ENCODE results near the gene ANKUB1.
"Not testable (repeated sequence)": the region's sequence is repeated elsewhere in the genome, so short reads cannot be mapped to it uniquely, and the experiment has no call there.

Gene ANKUB1, protein sequence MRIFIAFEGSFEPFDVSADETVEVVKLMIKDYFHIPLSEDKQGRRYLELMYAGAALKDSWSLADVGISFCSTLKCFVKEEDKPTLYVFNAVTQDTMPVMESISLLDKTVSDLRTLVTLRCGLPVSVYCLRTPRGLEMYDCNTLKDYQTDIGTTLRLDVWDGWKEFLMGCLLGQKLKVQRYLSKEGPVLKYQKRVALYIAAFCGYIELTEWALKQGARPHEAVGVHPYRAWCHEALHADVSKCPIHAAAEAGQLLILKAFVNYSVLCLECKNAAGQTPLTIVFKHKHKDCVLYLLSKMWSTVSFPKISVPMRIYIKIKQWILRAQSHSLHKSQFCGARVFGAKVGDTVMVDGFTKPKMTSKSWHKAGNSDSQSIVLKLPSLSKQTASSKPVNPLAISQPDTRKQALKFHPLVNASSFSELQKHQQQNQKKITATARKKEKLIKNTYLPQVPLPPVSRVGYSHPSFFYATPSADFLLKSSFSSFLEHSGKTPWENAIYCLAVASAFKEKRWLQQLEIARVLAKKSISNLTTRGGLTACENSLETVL

DNA sequence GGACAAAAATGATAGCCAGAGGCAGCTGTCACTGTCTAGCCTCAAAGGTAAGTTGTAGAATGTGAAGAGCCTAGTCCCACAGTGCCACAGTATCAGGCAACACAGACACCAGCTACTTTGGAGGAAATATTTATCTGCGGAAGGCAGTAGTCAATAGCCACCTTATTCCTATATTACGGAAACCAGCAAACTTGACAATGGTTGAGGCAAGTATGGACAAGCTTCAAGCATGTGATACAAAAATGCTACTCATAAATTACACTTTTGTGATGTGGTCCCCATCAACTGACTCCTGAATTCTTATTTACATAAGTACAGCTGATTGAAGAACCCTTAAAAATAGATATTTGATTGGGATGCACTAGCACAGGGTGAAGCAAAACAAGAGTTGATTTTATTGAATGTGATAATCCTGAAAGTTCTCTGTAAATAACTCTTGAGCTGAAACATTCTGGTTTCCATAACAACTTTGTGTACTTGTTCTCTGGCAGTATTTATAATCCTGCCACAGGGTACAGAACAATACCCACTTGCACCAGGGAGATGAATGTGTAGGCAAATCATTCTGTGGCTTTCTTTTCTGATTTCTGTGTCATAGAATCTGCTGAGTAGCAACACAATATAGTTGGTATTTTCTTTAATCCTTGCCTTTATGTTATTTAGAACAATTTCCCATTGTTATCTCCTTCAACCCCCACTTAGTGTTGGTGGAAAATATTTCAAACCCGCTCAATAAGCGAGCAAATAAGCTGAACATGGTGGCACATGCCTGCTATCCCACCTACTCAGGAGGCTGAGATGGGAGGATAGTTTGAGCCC lies at the start of gene ANKUB1:
TSS of gene ANKUB1 (minus strand) at position 103 of the 819 bp plus-strand sequence. CDS start 188 bp downstream, outside the sequence.
- Histone ChIP-seq H3K9me3 (ENCODE audit: low read length) (no peaks in the 10 kb centered on the region), H3K36me3 (ENCODE audit: insufficient read depth, low read length) (no peaks in the 10 kb centered on the region), H3K4me1 (ENCODE audit: insufficient read depth, low read length) (peaks cover 6% of the 10 kb centered on the region), H2AFZ (ENCODE audit: low read depth, low read length) (no peak within 1 kb of the TSS), H3K4me3 (ENCODE audit: low read length) (no peak within 1 kb of the TSS), H3K27me3 (ENCODE audit: insufficient read depth, low read length) (no peaks in the 10 kb centered on the region)

DNA sequence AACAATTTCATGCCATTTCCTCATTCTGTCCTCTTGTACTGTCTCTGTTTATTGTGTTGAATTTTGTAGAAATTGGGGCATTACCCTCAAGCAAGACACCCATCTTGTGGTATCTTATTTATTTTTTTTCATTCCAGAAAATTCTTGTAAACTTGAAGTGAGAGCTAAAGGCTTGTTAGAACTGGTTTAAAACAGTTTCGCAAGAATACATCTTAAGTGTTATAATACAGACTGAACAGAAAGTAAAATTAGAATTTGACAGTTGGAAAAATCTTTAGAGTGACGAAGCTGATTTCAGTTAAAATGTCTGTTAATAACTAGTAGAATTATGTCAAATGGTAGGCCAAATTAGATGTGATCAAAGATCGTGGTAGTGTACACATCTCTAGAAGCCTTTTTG lies 47.5 kb upstream of the ANKUB1 start:
- Histone ChIP-seq H3K4me3 (ENCODE audit: low read length) (no peak overlapping the region), H2AFZ (ENCODE audit: low read depth, low read length) (no peak overlapping the region), H3K27me3 (ENCODE audit: insufficient read depth, low read length) (no peaks in the 10 kb centered on the region), H3K4me1 (ENCODE audit: insufficient read depth, low read length) (no peaks in the 10 kb centered on the region), H3K36me3 (ENCODE audit: insufficient read depth, low read length) (no peaks in the 10 kb centered on the region), H3K9me3 (ENCODE audit: low read length) (peaks cover 8% of the 10 kb centered on the region)

DNA sequence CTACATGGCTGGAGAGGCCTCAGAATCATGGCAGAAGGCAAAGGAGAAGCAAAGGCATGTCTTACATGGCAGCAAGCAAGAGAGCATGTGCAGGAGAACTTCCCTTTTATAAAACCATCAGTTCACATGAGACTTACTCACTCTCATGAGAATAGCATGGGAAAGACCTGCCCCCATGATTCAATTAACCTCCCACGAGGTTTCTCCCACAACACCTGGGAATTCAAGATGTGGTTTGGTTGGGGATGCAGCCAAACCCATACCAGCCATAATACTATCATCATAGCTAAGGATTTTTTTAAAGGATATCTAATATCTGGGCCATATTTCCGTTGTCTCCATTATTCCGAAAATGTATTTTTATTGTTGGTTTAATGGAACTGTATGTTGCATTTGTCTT lies 47.1 kb upstream of the ANKUB1 start:
- H3K4me1 ChIP-seq (ENCODE audit: insufficient read depth, low read length); H3K27me3 ChIP-seq (ENCODE audit: insufficient read depth, low read length); H3K36me3 ChIP-seq (ENCODE audit: insufficient read depth, low read length); H3K4me3 ChIP-seq (ENCODE audit: low read length); H2AFZ ChIP-seq (ENCODE audit: low read depth, low read length); H3K9me3 ChIP-seq (ENCODE audit: low read length): not testable (repeated sequence)

DNA sequence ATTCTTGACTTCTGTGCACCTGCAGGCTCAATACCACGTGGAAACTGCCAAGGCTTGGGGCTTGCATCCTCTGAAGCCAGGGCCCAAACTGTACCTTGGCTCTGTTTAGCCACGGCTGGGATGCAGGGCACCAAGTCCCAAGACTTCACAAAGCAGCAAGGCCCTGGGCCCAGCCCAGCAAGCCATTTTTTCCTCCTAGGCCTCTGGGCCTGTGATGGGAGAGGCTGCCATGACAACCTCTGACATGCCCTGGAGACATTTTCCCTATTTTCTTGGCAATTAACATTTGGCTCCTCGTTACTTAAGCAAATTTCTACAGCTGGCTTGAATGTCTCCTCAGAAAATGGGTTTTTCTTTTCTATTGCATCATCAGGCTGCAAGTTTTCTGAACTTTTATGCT lies 46.1 kb upstream of the ANKUB1 start:
- not testable (repeated sequence) for H3K36me3 ChIP-seq (ENCODE audit: insufficient read depth, low read length); H3K27me3 ChIP-seq (ENCODE audit: insufficient read depth, low read length); H3K4me3 ChIP-seq (ENCODE audit: low read length); H3K4me1 ChIP-seq (ENCODE audit: insufficient read depth, low read length); H2AFZ ChIP-seq (ENCODE audit: low read depth, low read length)
- H3K9me3 ChIP-seq (ENCODE audit: low read length): peaks cover 11% of the 10 kb centered on the region

DNA sequence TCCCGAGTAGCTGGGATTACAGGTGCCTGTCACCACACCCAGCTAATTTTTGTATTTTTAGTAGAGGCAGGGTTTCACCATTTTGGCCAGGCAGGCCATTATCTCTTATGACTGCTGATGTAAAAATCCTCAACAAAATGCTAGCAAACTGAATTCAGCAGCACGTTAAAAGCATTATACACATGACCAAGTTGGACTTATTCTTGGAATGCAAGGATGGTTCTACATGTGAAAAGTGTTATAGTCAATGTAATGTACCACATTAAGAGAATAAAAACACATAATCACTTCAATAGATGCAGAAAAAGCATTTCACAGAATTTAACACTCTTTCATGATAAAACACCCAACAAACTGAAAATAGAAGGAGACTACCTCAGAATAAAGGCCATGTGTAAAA lies 40.9 kb upstream of the ANKUB1 start:
- Histone ChIP-seq H2AFZ (ENCODE audit: low read depth, low read length) (no peak overlapping the region), H3K4me1 (ENCODE audit: insufficient read depth, low read length) (no peaks in the 10 kb centered on the region), H3K4me3 (ENCODE audit: low read length) (no peak overlapping the region), H3K27me3 (ENCODE audit: insufficient read depth, low read length) (no peaks in the 10 kb centered on the region), H3K36me3 (ENCODE audit: insufficient read depth, low read length) (no peaks in the 10 kb centered on the region), H3K9me3 (ENCODE audit: low read length) (peaks cover 19% of the 10 kb centered on the region)

DNA sequence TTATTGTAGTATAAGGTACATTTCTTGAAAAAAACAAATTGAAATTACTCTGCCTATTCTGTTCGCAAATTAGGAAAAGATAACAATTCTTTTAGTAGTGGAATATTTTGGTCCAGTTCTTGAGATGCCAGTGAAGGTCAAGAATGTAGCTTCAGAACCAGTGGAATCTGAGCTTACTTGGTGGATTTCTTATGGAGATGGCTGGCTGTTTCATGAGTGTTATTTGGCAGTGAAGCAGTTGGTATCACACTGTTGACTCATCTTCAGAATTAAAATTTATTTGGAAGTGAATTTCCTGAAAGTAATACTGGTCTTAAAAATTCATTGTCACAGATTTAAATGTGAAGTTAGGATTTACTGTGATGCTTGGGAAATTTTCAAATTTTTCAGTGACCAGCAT lies 39.7 kb upstream of the ANKUB1 start:
- Histone ChIP-seq H2AFZ (ENCODE audit: low read depth, low read length) (no peak overlapping the region), H3K4me1 (ENCODE audit: insufficient read depth, low read length) (no peaks in the 10 kb centered on the region), H3K27me3 (ENCODE audit: insufficient read depth, low read length) (no peaks in the 10 kb centered on the region), H3K36me3 (ENCODE audit: insufficient read depth, low read length) (no peaks in the 10 kb centered on the region), H3K4me3 (ENCODE audit: low read length) (no peak overlapping the region), H3K9me3 (ENCODE audit: low read length) (peaks cover 13% of the 10 kb centered on the region)

DNA sequence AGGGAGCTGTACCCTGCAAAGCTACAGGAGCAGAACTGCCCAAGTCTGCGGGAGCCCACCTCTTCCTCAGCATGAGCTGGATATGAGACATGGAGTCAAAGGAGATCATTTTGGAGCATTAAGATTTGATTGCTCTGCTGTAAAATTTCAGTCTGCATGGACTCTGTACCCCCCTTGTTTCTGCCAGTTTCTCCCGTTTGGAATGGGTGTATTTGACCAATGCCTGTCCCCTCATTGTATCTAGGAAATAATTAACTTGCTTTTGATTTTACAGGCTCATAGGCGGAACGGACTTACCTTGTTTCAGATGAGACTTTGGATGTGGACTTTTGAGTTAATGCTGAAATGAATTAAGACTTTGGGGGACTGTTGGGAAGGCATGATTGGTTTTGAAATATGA lies 39.0 kb upstream of the ANKUB1 start:
- Histone ChIP-seq H3K36me3 (ENCODE audit: insufficient read depth, low read length) (no peaks in the 10 kb centered on the region), H2AFZ (ENCODE audit: low read depth, low read length) (no peak overlapping the region), H3K4me3 (ENCODE audit: low read length) (no peak overlapping the region), H3K9me3 (ENCODE audit: low read length) (peaks cover 13% of the 10 kb centered on the region), H3K27me3 (ENCODE audit: insufficient read depth, low read length) (no peaks in the 10 kb centered on the region), H3K4me1 (ENCODE audit: insufficient read depth, low read length) (no peaks in the 10 kb centered on the region)

DNA sequence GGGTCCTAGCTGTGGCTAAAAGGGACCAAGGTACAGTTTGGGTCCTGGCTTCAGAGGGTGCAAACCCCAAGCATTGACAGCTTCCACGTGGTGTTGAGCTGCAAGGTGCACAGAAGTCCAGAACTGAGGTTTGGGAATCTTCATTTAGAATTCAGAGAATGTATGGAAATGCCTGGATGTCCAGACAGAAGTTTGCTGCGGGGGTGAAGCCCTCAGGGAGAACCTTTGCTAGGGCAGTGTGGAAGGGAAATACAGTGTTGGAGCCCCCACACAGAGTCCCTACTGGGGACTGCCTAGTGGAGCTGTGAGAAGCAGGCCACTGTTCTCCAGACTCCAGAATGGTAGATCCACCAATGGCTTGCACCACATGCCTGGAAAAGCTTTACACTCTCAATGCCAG lies 38.5 kb upstream of the ANKUB1 start:
- H3K4me3 ChIP-seq (ENCODE audit: low read length): no peak overlapping the region
- H3K9me3 ChIP-seq (ENCODE audit: low read length): peaks cover 13% of the 10 kb centered on the region

DNA sequence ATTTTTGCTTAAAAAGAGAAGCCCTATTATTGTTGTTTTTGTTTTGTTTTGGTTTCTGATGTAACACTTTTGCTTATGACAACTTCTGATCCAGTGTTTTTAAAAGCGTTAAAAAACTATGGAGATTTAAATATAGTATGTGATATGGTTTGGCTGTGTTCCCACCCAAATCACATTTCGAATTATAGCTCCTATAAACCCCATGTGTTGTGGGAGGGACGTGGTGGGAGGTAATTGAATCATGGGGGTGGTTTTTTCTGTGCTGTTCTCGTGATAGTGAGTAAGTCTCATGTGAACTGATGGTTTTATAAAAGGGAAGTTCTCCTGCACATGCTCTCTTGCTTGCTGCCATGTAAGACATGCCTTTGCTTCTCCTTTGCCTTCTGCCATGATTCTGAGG lies 37.3 kb upstream of the ANKUB1 start:
- not testable (repeated sequence) for H3K4me1 ChIP-seq (ENCODE audit: insufficient read depth, low read length); H3K4me3 ChIP-seq (ENCODE audit: low read length); H3K27me3 ChIP-seq (ENCODE audit: insufficient read depth, low read length); H3K36me3 ChIP-seq (ENCODE audit: insufficient read depth, low read length); H2AFZ ChIP-seq (ENCODE audit: low read depth, low read length)
- peaks cover 13% of the 10 kb centered on the region for H3K9me3 ChIP-seq (ENCODE audit: low read length)

More for the DNA sequence above, 38.5 kb upstream of the ANKUB1 start:
- no peaks in the 10 kb centered on the region for H3K4me1 ChIP-seq (ENCODE audit: insufficient read depth, low read length)
- H2AFZ ChIP-seq (ENCODE audit: low read depth, low read length): no peak overlapping the region
- H3K27me3 ChIP-seq (ENCODE audit: insufficient read depth, low read length): no peaks in the 10 kb centered on the region
- no peaks in the 10 kb centered on the region for H3K36me3 ChIP-seq (ENCODE audit: insufficient read depth, low read length)

DNA sequence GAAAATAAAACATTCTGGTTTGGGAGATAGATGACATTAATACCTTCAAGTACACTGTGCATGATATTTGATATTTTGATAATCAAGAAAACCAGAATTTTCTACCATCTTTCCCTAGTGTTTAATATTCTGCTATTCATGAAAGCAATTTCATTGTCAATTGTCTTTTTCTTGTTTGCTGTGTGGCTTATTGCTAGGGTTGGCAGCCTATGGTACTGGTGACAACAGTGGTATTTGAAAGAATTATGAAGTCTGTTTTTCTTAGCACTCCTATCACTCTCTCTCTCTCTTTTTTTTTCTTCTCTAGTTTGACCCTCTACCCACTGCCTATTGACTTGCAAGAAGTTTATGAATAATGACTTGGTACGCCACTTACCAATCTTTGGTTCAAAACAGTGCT lies 36.0 kb upstream of the ANKUB1 start:
- Histone ChIP-seq H3K9me3 (ENCODE audit: low read length) (peaks cover 10% of the 10 kb centered on the region), H3K4me1 (ENCODE audit: insufficient read depth, low read length) (no peaks in the 10 kb centered on the region), H2AFZ (ENCODE audit: low read depth, low read length) (no peak overlapping the region), H3K36me3 (ENCODE audit: insufficient read depth, low read length) (no peaks in the 10 kb centered on the region), H3K27me3 (ENCODE audit: insufficient read depth, low read length) (no peaks in the 10 kb centered on the region), H3K4me3 (ENCODE audit: low read length) (no peak overlapping the region)

DNA sequence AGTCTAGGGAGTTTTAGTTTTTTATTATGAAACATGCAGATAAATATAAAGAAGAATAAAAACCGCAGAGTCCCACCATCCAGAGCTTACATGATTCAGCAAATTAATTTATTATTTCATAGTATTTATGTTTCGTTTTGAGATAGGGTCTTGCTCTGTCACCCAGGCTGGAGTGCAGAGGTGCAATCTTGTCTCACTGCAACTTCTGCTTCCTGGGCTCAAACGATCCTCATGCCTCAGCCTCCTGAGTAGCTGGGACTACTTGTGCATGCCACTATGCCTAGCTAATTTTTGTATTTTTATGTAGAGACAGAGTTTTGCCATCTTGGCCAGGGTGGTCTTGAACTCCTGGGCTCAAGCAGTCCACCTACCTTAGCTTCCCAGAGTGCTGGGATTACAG lies 34.3 kb upstream of the ANKUB1 start:
- Histone ChIP-seq H2AFZ (ENCODE audit: low read depth, low read length) (no peak overlapping the region), H3K9me3 (ENCODE audit: low read length) (peaks cover 5% of the 10 kb centered on the region)

DNA sequence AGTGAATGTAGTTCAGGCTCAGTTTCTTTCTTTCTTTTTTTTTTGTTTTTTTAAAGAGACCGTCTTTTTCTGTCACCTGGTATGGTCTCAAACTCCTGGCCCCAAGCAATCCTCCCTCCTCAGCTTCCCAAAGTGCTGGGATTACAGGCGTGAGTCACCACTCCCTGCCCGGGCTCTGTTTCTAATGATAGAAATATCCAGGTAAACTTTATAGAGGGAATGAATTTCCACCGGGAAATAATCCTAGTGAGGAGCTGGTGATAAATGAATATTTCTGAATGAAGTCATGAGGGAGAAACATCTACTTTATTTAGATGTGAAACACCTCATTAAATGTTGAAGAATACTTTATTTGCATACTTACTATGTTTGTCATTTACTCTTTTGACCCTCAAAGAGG lies 27.8 kb upstream of the ANKUB1 start:
- H2AFZ ChIP-seq (ENCODE audit: low read depth, low read length): no peak overlapping the region
- no peak overlapping the region for H3K4me3 ChIP-seq (ENCODE audit: low read length)
- peaks cover 3% of the 10 kb centered on the region for H3K4me1 ChIP-seq (ENCODE audit: insufficient read depth, low read length)
- no peaks in the 10 kb centered on the region for H3K27me3 ChIP-seq (ENCODE audit: insufficient read depth, low read length)
- no peaks in the 10 kb centered on the region for H3K9me3 ChIP-seq (ENCODE audit: low read length)
- H3K36me3 ChIP-seq (ENCODE audit: insufficient read depth, low read length): no peaks in the 10 kb centered on the region

More for the DNA sequence above, 34.3 kb upstream of the ANKUB1 start:
- Histone ChIP-seq H3K36me3 (ENCODE audit: insufficient read depth, low read length) (no peaks in the 10 kb centered on the region), H3K27me3 (ENCODE audit: insufficient read depth, low read length) (no peaks in the 10 kb centered on the region), H3K4me3 (ENCODE audit: low read length) (no peak overlapping the region), H3K4me1 (ENCODE audit: insufficient read depth, low read length) (no peaks in the 10 kb centered on the region)

DNA sequence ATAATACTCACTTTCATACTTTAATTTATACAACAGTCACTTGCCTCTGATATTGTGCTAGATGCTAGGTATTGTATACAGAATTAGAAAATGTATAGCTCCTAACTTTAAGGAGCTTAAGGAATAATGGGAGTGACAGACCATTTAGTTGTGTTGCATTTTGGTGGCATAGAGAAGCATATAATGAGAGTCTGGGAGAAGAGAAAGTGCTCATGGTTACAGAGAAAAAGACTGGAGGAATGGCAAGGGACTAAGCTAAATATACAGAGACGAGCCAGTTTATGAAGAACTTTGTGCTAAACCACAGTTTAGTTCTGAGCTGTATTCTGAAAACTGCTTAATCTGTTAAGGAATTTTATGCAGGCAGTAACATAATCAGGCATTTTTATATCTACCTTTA lies 27.1 kb upstream of the ANKUB1 start:
- Histone ChIP-seq H3K27me3 (ENCODE audit: insufficient read depth, low read length) (no peaks in the 10 kb centered on the region), H3K4me3 (ENCODE audit: low read length) (no peak overlapping the region), H2AFZ (ENCODE audit: low read depth, low read length) (no peak overlapping the region), H3K36me3 (ENCODE audit: insufficient read depth, low read length) (no peaks in the 10 kb centered on the region), H3K9me3 (ENCODE audit: low read length) (no peaks in the 10 kb centered on the region), H3K4me1 (ENCODE audit: insufficient read depth, low read length) (peaks cover 10% of the 10 kb centered on the region)

Measured in neuron (in vitro differentiated cells).